Trophoblast cell (in vitro differentiated cells and primary cell): ENCODE measurements around the gene EIF4E3.

ENCODE experiments used
- DNase-seq, 2 donors: peaks; one replicate each; pipeline ENCODE4 v3.0.0-alpha.2; 2016
- H2AFZ ChIP-seq: 2 replicates; pipeline ENCODE4 v1.6.1; 2013; ENCODE audit warnings: low read length, moderate library complexity, mild to moderate bottlenecking; ENCODE audit not compliant: insufficient read depth, poor library complexity
- H2AK5ac ChIP-seq: 2 replicates; pipeline ENCODE4 v1.6.1; 2013; ENCODE audit warnings: mild to moderate bottlenecking, low read length
- H2BK120ac ChIP-seq: 2 replicates; pipeline ENCODE4 v1.6.1; 2013; ENCODE audit warnings: low read length, mild to moderate bottlenecking, moderate library complexity; ENCODE audit not compliant: insufficient read depth, poor library complexity
- H2BK12ac ChIP-seq: 2 replicates; pipeline ENCODE4 v1.6.1; 2013; ENCODE audit warnings: mild to moderate bottlenecking, low read length, moderate library complexity
- H2BK5ac ChIP-seq: 2 replicates; pipeline ENCODE4 v1.6.1; 2013; ENCODE audit warnings: low read length, low read depth, moderate library complexity, mild to moderate bottlenecking; ENCODE audit not compliant: poor library complexity
- H3K14ac ChIP-seq: 2 replicates; pipeline ENCODE4 v1.6.1; 2013; ENCODE audit warnings: mild to moderate bottlenecking, low read length
- H3K18ac ChIP-seq: 2 replicates; pipeline ENCODE4 v1.6.1; 2013; ENCODE audit warnings: mild to moderate bottlenecking, low read length
- H3K23ac ChIP-seq: 2 replicates; pipeline ENCODE4 v1.6.1; 2013; ENCODE audit warnings: low read length
- H3K27ac ChIP-seq: 2 replicates; pipeline ENCODE4 v1.5.1; 2013; ENCODE audit warnings: low read depth, mild to moderate bottlenecking, inconsistent platforms, low read length, moderate library complexity
- H3K27me3 ChIP-seq: 2 replicates; pipeline ENCODE4 v1.6.1; 2013; ENCODE audit warnings: inconsistent platforms, mild to moderate bottlenecking, low read length, moderate library complexity; ENCODE audit not compliant: insufficient read depth
- H3K36me3 ChIP-seq, 2 experiments: 1 replicate in 1 of 2; 2 replicates in 1 of 2; pipeline ENCODE4 v1.6.1; 2013; ENCODE audit warnings: low read length in 2 of 2, mild to moderate bottlenecking in 2 of 2, moderate library complexity in 1 of 2; ENCODE audit not compliant: insufficient read depth in 2 of 2, control insufficient read depth in 1 of 2
- H3K4ac ChIP-seq: 2 replicates; pipeline ENCODE4 v1.6.1; 2013; ENCODE audit warnings: low read depth, mild to moderate bottlenecking, low read length, moderate library complexity
- H3K4me1 ChIP-seq, 2 experiments: 1 replicate in 1 of 2; 2 replicates in 1 of 2; pipeline ENCODE4 v1.6.1; 2013; ENCODE audit warnings: low read length in 2 of 2, mild to moderate bottlenecking in 2 of 2, moderate library complexity in 1 of 2; ENCODE audit not compliant: insufficient read depth in 2 of 2, control insufficient read depth in 1 of 2
- H3K4me2 ChIP-seq: 2 replicates; pipeline ENCODE4 v1.6.1; 2013; ENCODE audit warnings: inconsistent platforms, mild to moderate bottlenecking, low read length, moderate library complexity
- H3K4me3 ChIP-seq: 2 replicates; pipeline ENCODE4 v1.5.1; 2013; ENCODE audit warnings: mild to moderate bottlenecking, low read depth, low read length, inconsistent platforms
- H3K79me1 ChIP-seq: one replicate; pipeline ENCODE4 v1.6.1; 2013; ENCODE audit warnings: low read length
- H3K79me2 ChIP-seq: 2 replicates; pipeline ENCODE4 v1.6.1; 2013; ENCODE audit warnings: low read length, mild to moderate bottlenecking; ENCODE audit not compliant: control insufficient read depth, insufficient read depth, poor library complexity
- H3K9ac ChIP-seq: 2 replicates; pipeline ENCODE4 v1.6.1; 2013; ENCODE audit warnings: mild to moderate bottlenecking, low read length
- H3K9me3 ChIP-seq: 2 replicates; pipeline ENCODE4 v1.6.1; 2013; ENCODE audit warnings: low read depth, mild to moderate bottlenecking, control low read depth, inconsistent platforms, low read length; ENCODE audit not compliant: insufficient read depth
- H4K12ac ChIP-seq: 2 replicates; pipeline ENCODE4 v1.6.1; 2013; ENCODE audit warnings: low read depth, mild to moderate bottlenecking, low read length, moderate library complexity
- H4K8ac ChIP-seq: 2 replicates; pipeline ENCODE4 v1.6.1; 2013; ENCODE audit warnings: low read depth, mild to moderate bottlenecking, low read length, moderate library complexity
- H4K91ac ChIP-seq: one replicate; pipeline ENCODE4 v1.6.1; 2013; ENCODE audit warnings: low read depth, mild to moderate bottlenecking, low read length, moderate library complexity
- WGBS: extraction: QIAGEN DNeasy Blood & Tissue Kit; methylation state at CpG from one replicate; pipeline ENCODE4 v1.1.7; 2013; ENCODE audit warnings: missing lambda C conversion rate; ENCODE audit not compliant: insufficient read length, insufficient coverage; ENCODE audit errors: extremely low coverage; 5-methylcytosine and 5-hydroxymethylcytosine counted together

The EIF4E3 gene

GRCh38 chr3:71651625-71652024, 73.6 kb downstream of the EIF4E3 start:
- no peaks in the 10 kb centered on the region for H3K36me3 ChIP-seq
- no peak for DNase-seq
- H3K9me3 ChIP-seq, result no peaks in the 10 kb centered on the region
- no peak overlapping the region for H3K18ac ChIP-seq
- no peak overlapping the region for H2BK5ac ChIP-seq
- H3K27ac ChIP-seq, result no peak overlapping the region
- H3K9ac ChIP-seq, result no peak overlapping the region
- no peak overlapping the region for H3K4me2 ChIP-seq
- no peak overlapping the region for H2AK5ac ChIP-seq
- no peak overlapping the region for H3K4me3 ChIP-seq
- H2BK120ac ChIP-seq, result no peak overlapping the region
- WGBS, result no CpG with 5 or more reads among the region's 6 CpGs
- no peak overlapping the region for H3K14ac ChIP-seq
- H2AFZ ChIP-seq, result no peak overlapping the region
- H3K4me1 ChIP-seq, result no peaks in the 10 kb centered on the region
- H3K27me3 ChIP-seq, result no peaks in the 10 kb centered on the region
- no peak overlapping the region for H3K4ac ChIP-seq
- H4K8ac ChIP-seq, result no peak overlapping the region
- H2BK12ac ChIP-seq, result no peak overlapping the region
- no peak overlapping the region for H3K23ac ChIP-seq
- H4K12ac ChIP-seq, result no peak overlapping the region
- no peaks in the 10 kb centered on the region for H3K79me1 ChIP-seq
- no peaks in the 10 kb centered on the region for H3K79me2 ChIP-seq
- no peak overlapping the region for H4K91ac ChIP-seq

DNA sequence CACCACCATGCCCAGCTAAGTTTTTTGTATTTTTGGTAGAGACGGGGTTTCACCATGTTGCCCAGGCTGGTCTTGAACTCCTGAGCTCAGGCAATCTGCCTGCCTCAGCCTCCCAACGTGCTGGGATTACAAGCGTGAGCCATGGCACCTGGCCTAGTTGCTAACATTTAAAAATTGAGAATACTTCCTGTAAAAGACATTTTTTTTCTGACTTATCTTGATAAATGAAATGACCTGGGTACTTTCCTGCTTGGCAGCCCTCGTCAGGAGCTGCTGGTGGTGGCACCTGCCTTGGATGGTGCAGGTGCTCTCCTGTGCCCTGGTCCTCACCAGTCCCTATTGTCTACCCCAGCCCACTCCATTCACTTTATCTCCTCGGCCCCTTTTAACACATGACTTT, 74.8 kb downstream of the EIF4E3 start:
- no CpG with 5 or more reads among the region's 5 CpGs for WGBS
- no peaks in the 10 kb centered on the region for H3K4me1 ChIP-seq
- H3K27me3 ChIP-seq, result no peaks in the 10 kb centered on the region
- no peak overlapping the region for H4K8ac ChIP-seq
- H3K36me3 ChIP-seq, result no peaks in the 10 kb centered on the region
- H4K91ac ChIP-seq, result no peak overlapping the region
- H3K4me2 ChIP-seq, result no peak overlapping the region
- H2BK5ac ChIP-seq, result no peak overlapping the region
- H3K18ac ChIP-seq, result no peak overlapping the region
- H4K12ac ChIP-seq, result no peak overlapping the region
- H3K79me2 ChIP-seq, result no peaks in the 10 kb centered on the region
- H3K14ac ChIP-seq, result no peak overlapping the region
- no peak overlapping the region for H2AFZ ChIP-seq
- H3K9me3 ChIP-seq, result no peaks in the 10 kb centered on the region
- no peak overlapping the region for H3K9ac ChIP-seq
- no peaks in the 10 kb centered on the region for H3K79me1 ChIP-seq
- no peak overlapping the region for H2BK120ac ChIP-seq
- H3K27ac ChIP-seq, result no peak overlapping the region
- no peak overlapping the region for H3K4ac ChIP-seq
- H2AK5ac ChIP-seq, result no peak overlapping the region
- no peak for DNase-seq
- no peak overlapping the region for H2BK12ac ChIP-seq
- H3K4me3 ChIP-seq, result no peak overlapping the region
- no peak overlapping the region for H3K23ac ChIP-seq

GRCh38 chr3:71649757-71650156, 75.4 kb downstream of the EIF4E3 start:
- Histone ChIP-seq H3K23ac (no peak overlapping the region), H2BK5ac (no peak overlapping the region), H2BK120ac (no peak overlapping the region), H3K27me3 (no peaks in the 10 kb centered on the region), H3K4me1 (no peaks in the 10 kb centered on the region), H3K4me2 (no peak overlapping the region), H2AFZ (no peak overlapping the region), H3K36me3 (no peaks in the 10 kb centered on the region), H3K18ac (no peak overlapping the region), H3K14ac (no peak overlapping the region), H4K8ac (no peak overlapping the region), H3K4me3 (no peak overlapping the region), H2BK12ac (no peak overlapping the region), H2AK5ac (no peak overlapping the region), H3K79me1 (no peaks in the 10 kb centered on the region), H3K27ac (no peak overlapping the region), H3K9me3 (no peaks in the 10 kb centered on the region), H3K9ac (no peak overlapping the region), H4K12ac (no peak overlapping the region), H4K91ac (no peak overlapping the region), H3K4ac (no peak overlapping the region), H3K79me2 (no peaks in the 10 kb centered on the region)
- peak; percentile 25 to 48 for DNase-seq
- no CpG with 5 or more reads among the region's 6 CpGs for WGBS

- WGBS, result no CpG with 5 or more reads among the region's 3 CpGs
- Histone ChIP-seq H2BK12ac (no peak overlapping the region), H3K79me1 (no peaks in the 10 kb centered on the region), H3K36me3 (no peaks in the 10 kb centered on the region), H4K8ac (no peak overlapping the region), H4K91ac (no peak overlapping the region), H2BK120ac (no peak overlapping the region), H3K4me2 (no peak overlapping the region), H3K79me2 (no peaks in the 10 kb centered on the region), H4K12ac (no peak overlapping the region), H2AFZ (no peak overlapping the region), H3K18ac (no peak overlapping the region), H3K4ac (no peak overlapping the region), H3K27ac (no peak overlapping the region), H2AK5ac (no peak overlapping the region), H2BK5ac (no peak overlapping the region), H3K23ac (no peak overlapping the region), H3K14ac (no peak overlapping the region), H3K27me3 (no peaks in the 10 kb centered on the region), H3K9ac (no peak overlapping the region), H3K9me3 (no peaks in the 10 kb centered on the region), H3K4me3 (no peak overlapping the region), H3K4me1 (no peaks in the 10 kb centered on the region)
- peak in 1 of 2 donors; percentile 60 for DNase-seq
These were observed 77.5 kb downstream of the EIF4E3 start for GRCh38 chr3:71647751-71648150.
